Natural killer cell (primary cell): ENCODE results near the gene PPIP5K1. TPM values are rescaled to one million over a fixed set of nuclear protein-coding genes. Genes with fewer than 3 reads are reported as not detected.

Experiments used
- ATAC-seq, 3 donors: fragments of 150-1000 bp in 2 of 3; fragments of 200-7000 bp in 1 of 3; cut with Tn5 transposase; 1 replicate in 1 of 3; 2 replicates in 2 of 3; pipeline ENCODE4 v1.10.0; 2021; ENCODE audit warnings: mild to moderate bottlenecking in 2 of 3, moderate library complexity in 2 of 3
- DNase-seq, 2 donors: peaks; one replicate each; pipeline versions ENCODE4 v3.0.0 to v3.0.0-alpha.2; 2013 to 2021; ENCODE audit warnings: mixed read lengths in 1 of 2
- H3K27ac ChIP-seq: one replicate; pipeline ENCODE4 v1.5.1; 2013; ENCODE audit warnings: mild to moderate bottlenecking, low read length
- H3K27me3 ChIP-seq: one replicate; pipeline ENCODE4 v1.6.1; 2013; ENCODE audit warnings: low read length; ENCODE audit not compliant: control insufficient read depth, insufficient read depth
- H3K36me3 ChIP-seq: one replicate; pipeline ENCODE4 v1.6.1; 2013; ENCODE audit warnings: low read length; ENCODE audit not compliant: control insufficient read depth, insufficient read depth
- H3K4me1 ChIP-seq: one replicate; pipeline ENCODE4 v1.6.1; 2013; ENCODE audit warnings: low read length; ENCODE audit not compliant: control insufficient read depth, insufficient read depth
- H3K4me3 ChIP-seq: one replicate; pipeline ENCODE4 v1.5.1; 2013; ENCODE audit warnings: low read length
- H3K9me3 ChIP-seq: one replicate; pipeline ENCODE4 v1.6.1; 2013; ENCODE audit warnings: low read length; ENCODE audit not compliant: control insufficient read depth, insufficient read depth
- H3K27ac Mint-ChIP-seq, 2 donors: one replicate each; pipeline ENCODE4 v1.8.0; 2022; ENCODE audit warnings: mild to moderate bottlenecking in 2 of 2, mixed read lengths in 2 of 2, moderate library complexity in 1 of 2
- H3K27me3 Mint-ChIP-seq, 2 donors: one replicate each; pipeline ENCODE4 v1.8.0; 2022; ENCODE audit warnings: low read depth in 2 of 2, mixed read lengths in 2 of 2
- H3K36me3 Mint-ChIP-seq: one replicate; pipeline ENCODE4 v1.8.0; 2022; ENCODE audit warnings: mixed read lengths
- H3K4me1 Mint-ChIP-seq, 2 donors: one replicate each; pipeline ENCODE4 v1.8.0; 2022; ENCODE audit warnings: mixed read lengths in 2 of 2
- H3K4me3 Mint-ChIP-seq: one replicate; pipeline ENCODE4 v1.8.0; 2022; ENCODE audit warnings: mild to moderate bottlenecking, moderate library complexity, mixed read lengths
- H3K9me3 Mint-ChIP-seq, 2 donors: one replicate each; pipeline ENCODE4 v1.8.0; 2022; ENCODE audit warnings: mixed read lengths in 2 of 2
- CTCF ChIP-seq: fragments of 200-600 bp; IDR thresholded peaks from one replicate; pipeline ENCODE4 v1.8.0; 2022; ENCODE audit warnings: antibody characterized with exemption
- WGBS: methylation state at CpG from one replicate; pipeline ENCODE4 v1.1.7; 2013; ENCODE audit warnings: missing lambda C conversion rate; ENCODE audit not compliant: insufficient coverage; 5-methylcytosine and 5-hydroxymethylcytosine counted together
- intact Hi-C: fragments of 100-400 bp; cut with micrococcal nuclease; formaldehyde crosslinking; loops from one replicate; pipeline ENCODE4 v1.14.2; 2022
- total RNA-seq, 4 donors: library from RNA; stranded (reverse); fragments of 120-200 nt in 1 of 4; gene quantifications; one replicate each; pipeline versions ENCODE4 v1.2.3 to v1.2.4, GENCODE V29; 2013 to 2022

The PPIP5K1 gene
- total RNA-seq, 3 donors from 2014 or later (not counting 1 experiment from before 2014, with no cell fraction given) = 28.2 to 45.9 (median 38.2) TPM

GRCh38 chr15:43547539-43547938 is 42.5 kb downstream of the PPIP5K1 start:
- no peak for DNase-seq
- no peaks in the 10 kb centered on the region for H3K36me3 Mint-ChIP-seq
- TF ChIP-seq CTCF = no peak
- WGBS = 78% methylated on average over 1 of the region's 2 CpGs
- H3K4me3 Mint-ChIP-seq = no peak overlapping the region
- Histone ChIP-seq H3K27ac (no peak overlapping the region), H3K9me3 (no peaks in the 10 kb centered on the region), H3K27me3 (no peaks in the 10 kb centered on the region), H3K36me3 (no peaks in the 10 kb centered on the region), H3K4me3 (no peak overlapping the region), H3K4me1 (no peaks in the 10 kb centered on the region)
- ATAC-seq = no peak
- H3K9me3 Mint-ChIP-seq = no peaks in the 10 kb centered on the region
- H3K27me3 Mint-ChIP-seq = no peaks in the 10 kb centered on the region
- intact Hi-C loops = no loop called here
- no peak overlapping the region for H3K27ac Mint-ChIP-seq
- H3K4me1 Mint-ChIP-seq = no peaks in the 10 kb centered on the region

- Histone ChIP-seq H3K4me3 (no peak overlapping the region), H3K4me1 (no peaks in the 10 kb centered on the region), H3K36me3 (no peaks in the 10 kb centered on the region), H3K9me3 (no peaks in the 10 kb centered on the region), H3K27ac (no peak overlapping the region), H3K27me3 (no peaks in the 10 kb centered on the region)
- Mint-ChIP-seq H3K9me3 (no peaks in the 10 kb centered on the region), H3K4me3 (no peak overlapping the region), H3K36me3 (no peaks in the 10 kb centered on the region), H3K27ac (no peak overlapping the region), H3K4me1 (no peaks in the 10 kb centered on the region), H3K27me3 (no peaks in the 10 kb centered on the region)
- intact Hi-C loops = no loop called here
- 95% methylated on average over 1 of the region's 1 CpG for whole genome bisulfite sequencing
- no peak for TF ChIP-seq CTCF
- DNase-seq (no peak), ATAC-seq (no peak)
These were observed 44.6 kb downstream of the PPIP5K1 start for GRCh38 chr15:43545426-43545825.

- DNase-seq = no peak
- Histone ChIP-seq H3K4me3 (no peak overlapping the region), H3K9me3 (no peaks in the 10 kb centered on the region), H3K36me3 (peaks cover under 1% of the 10 kb centered on the region), H3K4me1 (no peaks in the 10 kb centered on the region), H3K27me3 (no peaks in the 10 kb centered on the region), H3K27ac (no peak overlapping the region)
- Mint-ChIP-seq H3K9me3 (no peaks in the 10 kb centered on the region), H3K4me1 (no peaks in the 10 kb centered on the region), H3K27me3 (no peaks in the 10 kb centered on the region), H3K27ac (no peak overlapping the region), H3K36me3 (no peaks in the 10 kb centered on the region), H3K4me3 (no peak overlapping the region)
- intact Hi-C loops = no loop called here
- no peak for TF ChIP-seq CTCF
- ATAC-seq = no peak
These were observed 45.7 kb downstream of the PPIP5K1 start for GRCh38 chr15:43544266-43544665.

GRCh38 chr15:43541785-43542184 is 48.2 kb downstream of the PPIP5K1 start:
- no peak for TF ChIP-seq CTCF
- Histone ChIP-seq H3K36me3 (peaks cover 2% of the 10 kb centered on the region), H3K4me3 (no peak overlapping the region), H3K4me1 (no peaks in the 10 kb centered on the region), H3K27me3 (no peaks in the 10 kb centered on the region), H3K9me3 (no peaks in the 10 kb centered on the region), H3K27ac (no peak overlapping the region)
- no peaks in the 10 kb centered on the region for H3K4me1 Mint-ChIP-seq
- H3K27me3 Mint-ChIP-seq = no peaks in the 10 kb centered on the region
- no peak overlapping the region for H3K27ac Mint-ChIP-seq
- H3K36me3 Mint-ChIP-seq = no peaks in the 10 kb centered on the region
- H3K9me3 Mint-ChIP-seq = no peaks in the 10 kb centered on the region
- intact Hi-C loops = no loop called here
- ATAC-seq (no peak), DNase-seq (no peak)
- no peak overlapping the region for H3K4me3 Mint-ChIP-seq
